HCT116 (cell line): ENCODE data around the gene TPD52L2.

Experiments
- CBX3 ChIP-seq: IDR thresholded peaks from 2 replicates; pipeline ENCODE4 v1.6.1; 2012; ENCODE audit warnings: low read depth
- TCF7L2 ChIP-seq: IDR thresholded peaks from 2 replicates; pipeline ENCODE4 v1.7.0; 2011; ENCODE audit warnings: borderline replicate concordance, inconsistent platforms; ENCODE audit not compliant: insufficient read depth, insufficient read length; ENCODE audit errors: extremely low read depth
- YY1 ChIP-seq: IDR thresholded peaks from 2 replicates; pipeline ENCODE4 v1.6.1; 2011; ENCODE audit warnings: low read length, low read depth, moderate library complexity, mild to moderate bottlenecking; ENCODE audit not compliant: insufficient replicate concordance; ENCODE audit errors: extremely low read depth
- ZFX ChIP-seq: fragments of 450-650 bp; IDR thresholded peaks from 2 replicates; pipeline ENCODE4 v1.6.1; 2017
- TF ChIP-seq, protein P1 (sequence below), 3 experiments: fragments of 200-600 bp in 1 of 3; sonication (generic) in 1 of 3; IDR thresholded peaks in 2 of 3; conservative IDR thresholded peaks in 1 of 3; 2 replicates each; pipeline ENCODE4 v1.5.1; 2012 to 2017; ENCODE audit warnings: low read depth in 2 of 3, low read length in 2 of 3, antibody characterized with exemption in 1 of 3, borderline replicate concordance in 1 of 3, control low read depth in 1 of 3, mild to moderate bottlenecking in 1 of 3, mixed read lengths in 1 of 3, mixed run types in 1 of 3, moderate library complexity in 1 of 3; ENCODE audit not compliant: insufficient read depth in 1 of 3

- TF ChIP-seq ZFX (no peak), CBX3 (no peak), TCF7L2 (no peak), YY1 (no peak)
- TF ChIP-seq, protein P1, sequence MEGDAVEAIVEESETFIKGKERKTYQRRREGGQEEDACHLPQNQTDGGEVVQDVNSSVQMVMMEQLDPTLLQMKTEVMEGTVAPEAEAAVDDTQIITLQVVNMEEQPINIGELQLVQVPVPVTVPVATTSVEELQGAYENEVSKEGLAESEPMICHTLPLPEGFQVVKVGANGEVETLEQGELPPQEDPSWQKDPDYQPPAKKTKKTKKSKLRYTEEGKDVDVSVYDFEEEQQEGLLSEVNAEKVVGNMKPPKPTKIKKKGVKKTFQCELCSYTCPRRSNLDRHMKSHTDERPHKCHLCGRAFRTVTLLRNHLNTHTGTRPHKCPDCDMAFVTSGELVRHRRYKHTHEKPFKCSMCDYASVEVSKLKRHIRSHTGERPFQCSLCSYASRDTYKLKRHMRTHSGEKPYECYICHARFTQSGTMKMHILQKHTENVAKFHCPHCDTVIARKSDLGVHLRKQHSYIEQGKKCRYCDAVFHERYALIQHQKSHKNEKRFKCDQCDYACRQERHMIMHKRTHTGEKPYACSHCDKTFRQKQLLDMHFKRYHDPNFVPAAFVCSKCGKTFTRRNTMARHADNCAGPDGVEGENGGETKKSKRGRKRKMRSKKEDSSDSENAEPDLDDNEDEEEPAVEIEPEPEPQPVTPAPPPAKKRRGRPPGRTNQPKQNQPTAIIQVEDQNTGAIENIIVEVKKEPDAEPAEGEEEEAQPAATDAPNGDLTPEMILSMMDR (IDR thresholded peaks at IDR 0.05 in 2 of 3, conservative IDR thresholded peaks at IDR 0.05 in 1 of 3; ENCODE audit: borderline replicate concordance in 1 of 3, insufficient read depth in 1 of 3, low read depth in 2 of 3, low read length in 2 of 3), result no peak
These were observed 36.1 kb upstream of the TPD52L2 start for GRCh38 chr20:63828951-63829350.
